HG03520 (cell line): Measurements from ENCODE around the gene NEDD4L.

Experiments
- ATAC-seq: cut with Tn5 transposase; IDR thresholded peaks from one replicate; pipeline ENCODE4 v1.9.1; 2021; ENCODE audit warnings: mild to moderate bottlenecking, moderate library complexity; ENCODE audit not compliant: unreplicated experiment

NEDD4L gene

GRCh38 chr18:58405107-58405898, 361.3 kb downstream of the NEDD4L start:
- no peak for ATAC-seq

GRCh38 chr18:58407263-58407648, 363.2 kb downstream of the NEDD4L start:
- ATAC-seq: no peak

GRCh38 chr18:58407649-58408407, 363.8 kb downstream of the NEDD4L start:
- no peak for ATAC-seq

- no peak for ATAC-seq
Measured at GRCh38 chr18:58408665-58409064, 364.6 kb downstream of the NEDD4L start.

GRCh38 chr18:58409802-58410445, 365.9 kb downstream of the NEDD4L start:
- no peak for ATAC-seq

- ATAC-seq: no peak
Measured at GRCh38 chr18:58411323-58411722, 367.3 kb downstream of the NEDD4L start.

DNA sequence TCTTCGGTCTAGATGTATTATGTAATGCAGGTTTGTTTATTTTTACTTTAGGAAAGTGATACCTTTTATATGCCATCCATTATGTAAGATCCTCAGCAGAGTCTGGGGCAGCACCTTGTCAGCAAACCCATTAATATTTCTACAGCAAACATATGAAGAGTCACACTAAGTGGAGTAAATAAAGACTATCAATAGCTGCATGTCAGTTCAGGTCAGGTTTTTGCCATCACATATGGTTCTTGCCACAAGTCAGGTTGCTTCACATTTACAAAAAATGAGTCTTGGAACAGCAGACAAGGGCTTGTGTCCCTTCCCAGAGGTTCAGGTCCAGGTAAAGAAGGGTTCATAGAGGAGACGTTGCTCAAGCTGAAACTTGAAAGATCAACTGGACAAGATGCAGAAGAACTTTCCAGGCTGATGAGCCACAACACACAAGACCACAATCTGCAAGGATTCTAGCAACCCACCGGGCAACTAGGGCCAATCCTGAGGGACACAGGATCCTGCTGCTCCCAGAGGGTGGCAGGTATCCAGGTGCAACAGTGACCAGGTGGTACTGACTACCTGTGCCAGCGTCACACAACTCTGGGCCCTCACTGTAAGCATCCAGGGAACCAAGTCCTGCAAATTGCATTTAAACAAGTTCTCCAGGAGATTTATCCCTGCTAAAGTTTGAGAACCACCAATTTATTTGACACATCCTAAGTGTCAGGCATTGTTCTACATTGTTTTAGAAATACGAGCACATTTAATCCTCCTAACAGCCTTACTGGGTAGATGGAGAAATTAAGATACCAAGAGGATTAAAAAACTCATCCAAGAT, 369.0 kb downstream of the NEDD4L start:
- ATAC-seq: no peak

GRCh38 chr18:58413667-58414628, 369.9 kb downstream of the NEDD4L start:
- no peak for ATAC-seq

GRCh38 chr18:58416014-58416703, 372.1 kb downstream of the NEDD4L start:
- no peak for ATAC-seq

GRCh38 chr18:58416704-58417683, 373.0 kb downstream of the NEDD4L start:
- ATAC-seq: no peak

GRCh38 chr18:58417752-58418151, 373.7 kb downstream of the NEDD4L start:
- no peak for ATAC-seq

- ATAC-seq: no peak
Measured at GRCh38 chr18:58418361-58418760, 374.3 kb downstream of the NEDD4L start.

GRCh38 chr18:58419587-58420199, 375.7 kb downstream of the NEDD4L start:
- ATAC-seq: no peak

GRCh38 chr18:58426611-58427010, 382.6 kb downstream of the NEDD4L start:
- ATAC-seq: no peak

DNA sequence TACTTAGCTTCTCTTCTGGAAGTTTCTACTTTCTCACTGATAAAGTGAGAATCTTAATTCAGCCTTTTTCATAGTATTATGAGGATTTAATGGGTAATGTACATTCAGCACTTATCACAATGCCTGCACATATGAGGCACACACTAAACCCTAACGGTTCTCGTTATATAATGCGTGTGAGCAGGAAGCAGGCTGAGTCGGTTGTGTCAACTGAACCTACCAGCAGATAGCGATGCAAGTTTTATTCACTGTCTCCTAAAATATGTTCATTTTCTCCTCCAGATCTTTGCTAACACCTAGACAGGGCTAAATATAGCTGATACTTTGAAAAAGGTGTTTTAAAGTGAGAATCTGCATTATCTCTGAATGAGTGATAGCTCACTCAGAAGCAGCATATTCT, 383.3 kb downstream of the NEDD4L start:
- ATAC-seq: no peak

GRCh38 chr18:58429442-58429841, 385.4 kb downstream of the NEDD4L start:
- no peak for ATAC-seq

GRCh38 chr18:58431215-58431614, 387.2 kb downstream of the NEDD4L start:
- ATAC-seq: no peak
